ENCODE measurements around the gene IFNAR2.

IFNAR2 gene

DNA sequence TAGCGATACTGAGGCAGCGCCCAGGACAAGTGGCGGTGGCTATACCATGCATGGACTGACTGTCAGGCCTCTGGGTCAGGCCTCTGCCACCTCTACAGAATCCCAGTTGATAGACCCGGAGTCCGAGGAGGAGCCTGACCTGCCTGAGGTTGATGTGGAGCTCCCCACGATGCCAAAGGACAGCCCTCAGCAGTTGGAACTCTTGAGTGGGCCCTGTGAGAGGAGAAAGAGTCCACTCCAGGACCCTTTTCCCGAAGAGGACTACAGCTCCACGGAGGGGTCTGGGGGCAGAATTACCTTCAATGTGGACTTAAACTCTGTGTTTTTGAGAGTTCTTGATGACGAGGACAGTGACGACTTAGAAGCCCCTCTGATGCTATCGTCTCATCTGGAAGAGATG is 33.2 kb downstream of the IFNAR2 start:
- ChIA-PET POLR2A (no interaction called here), CTCF (interaction anchor here (1.2 kb wide), 1 partner anchor 98 kb away, joined by 3 read pairs; no protein-coding TSS in a partner anchor)
- DNase-seq (ENCODE audit: extremely low spot score): no peak
- no peak for TF ChIP-seq FOXM1 (IDR thresholded peaks at IDR 0.05; ENCODE audit: borderline replicate concordance)
- no peak for TF ChIP-seq ZNF384 (IDR thresholded peaks at IDR 0.05)
- no peak for TF ChIP-seq SUZ12 (IDR thresholded peaks at IDR 0.05)
- TF ChIP-seq BHLHE40 (IDR thresholded peaks at IDR 0.05; ENCODE audit: borderline replicate concordance): no peak
- TF ChIP-seq, protein P1, sequence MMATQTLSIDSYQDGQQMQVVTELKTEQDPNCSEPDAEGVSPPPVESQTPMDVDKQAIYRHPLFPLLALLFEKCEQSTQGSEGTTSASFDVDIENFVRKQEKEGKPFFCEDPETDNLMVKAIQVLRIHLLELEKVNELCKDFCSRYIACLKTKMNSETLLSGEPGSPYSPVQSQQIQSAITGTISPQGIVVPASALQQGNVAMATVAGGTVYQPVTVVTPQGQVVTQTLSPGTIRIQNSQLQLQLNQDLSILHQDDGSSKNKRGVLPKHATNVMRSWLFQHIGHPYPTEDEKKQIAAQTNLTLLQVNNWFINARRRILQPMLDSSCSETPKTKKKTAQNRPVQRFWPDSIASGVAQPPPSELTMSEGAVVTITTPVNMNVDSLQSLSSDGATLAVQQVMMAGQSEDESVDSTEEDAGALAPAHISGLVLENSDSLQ (IDR thresholded peaks at IDR 0.05): no peak
- no peak for TF ChIP-seq L3MBTL2 (conservative IDR thresholded peaks at IDR 0.05)
- no peak for TF ChIP-seq HDGF (IDR thresholded peaks at IDR 0.05; ENCODE audit: borderline replicate concordance)
- TF ChIP-seq LEF1 (IDR thresholded peaks at IDR 0.05; ENCODE audit: borderline replicate concordance): no peak
- no peak for TF ChIP-seq ARNT (IDR thresholded peaks at IDR 0.05)
- TF ChIP-seq CTBP1 (IDR thresholded peaks at IDR 0.05; ENCODE audit: borderline replicate concordance): no peak
- no peak for TF ChIP-seq NFRKB (IDR thresholded peaks at IDR 0.05)

DNA sequence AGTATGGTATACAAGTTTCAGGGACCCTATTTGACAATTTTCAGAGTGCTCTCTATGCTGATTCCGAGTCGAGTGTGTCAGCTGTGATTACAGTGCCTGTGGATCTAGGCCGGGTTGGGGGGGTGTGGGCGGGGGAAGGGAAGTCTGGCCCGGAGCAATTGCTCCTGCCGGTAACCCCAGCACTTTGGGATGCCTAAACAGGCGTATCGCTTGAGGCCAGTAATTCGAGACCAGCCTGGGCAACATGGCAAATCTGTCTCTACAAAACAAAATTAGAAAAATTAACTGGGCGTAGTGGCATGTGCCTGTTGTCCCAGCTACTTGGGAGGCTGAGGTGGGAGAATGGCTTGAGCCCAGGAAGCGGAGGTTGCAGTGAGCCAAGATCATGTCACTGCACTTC is 34.8 kb downstream of the IFNAR2 start:
- TF ChIP-seq HDGF (IDR thresholded peaks at IDR 0.05; ENCODE audit: borderline replicate concordance): no peak
- no peak for TF ChIP-seq FOXM1 (IDR thresholded peaks at IDR 0.05; ENCODE audit: borderline replicate concordance)
- no peak for TF ChIP-seq CTBP1 (IDR thresholded peaks at IDR 0.05; ENCODE audit: borderline replicate concordance)
- TF ChIP-seq FOXK2 (IDR thresholded peaks at IDR 0.05): no peak
- no peak for TF ChIP-seq TARDBP (IDR thresholded peaks at IDR 0.05)
- no peak for TF ChIP-seq BHLHE40 (IDR thresholded peaks at IDR 0.05; ENCODE audit: borderline replicate concordance)
- no peak for TF ChIP-seq SP1 (IDR thresholded peaks at IDR 0.05)
- no peak for TF ChIP-seq NFRKB (IDR thresholded peaks at IDR 0.05)
- no peak for TF ChIP-seq ELF4 (IDR thresholded peaks at IDR 0.05)
- no peak for TF ChIP-seq L3MBTL2 (conservative IDR thresholded peaks at IDR 0.05)
- no peak for TF ChIP-seq FOXA1 (IDR thresholded peaks at IDR 0.05)
- TF ChIP-seq, protein P1 (IDR thresholded peaks at IDR 0.05): no peak
- no peak for TF ChIP-seq SUZ12 (IDR thresholded peaks at IDR 0.05)
- no peak for TF ChIP-seq ARNT (IDR thresholded peaks at IDR 0.05)
- no peak for TF ChIP-seq ZNF384 (IDR thresholded peaks at IDR 0.05)
- CTCF ChIA-PET: no interaction called here
- DNase-seq (ENCODE audit: extremely low spot score): no peak
- POLR2A ChIA-PET: no interaction called here

- CTCF ChIA-PET: no interaction called here
- POLR2A ChIA-PET: interaction anchor here (0.8 to 1.3 kb wide), 3 partner anchors 23 to 96 kb away, joined by 3 to 4 read pairs (median 3); no protein-coding TSS in a partner anchor
- TF ChIP-seq LEF1 (IDR thresholded peaks at IDR 0.05; ENCODE audit: borderline replicate concordance): no peak
- DNase-seq (ENCODE audit: extremely low spot score): peak; percentile 28
Measured at GRCh38 chr21:33265664-33266049, 35.9 kb downstream of the IFNAR2 start.

DNA sequence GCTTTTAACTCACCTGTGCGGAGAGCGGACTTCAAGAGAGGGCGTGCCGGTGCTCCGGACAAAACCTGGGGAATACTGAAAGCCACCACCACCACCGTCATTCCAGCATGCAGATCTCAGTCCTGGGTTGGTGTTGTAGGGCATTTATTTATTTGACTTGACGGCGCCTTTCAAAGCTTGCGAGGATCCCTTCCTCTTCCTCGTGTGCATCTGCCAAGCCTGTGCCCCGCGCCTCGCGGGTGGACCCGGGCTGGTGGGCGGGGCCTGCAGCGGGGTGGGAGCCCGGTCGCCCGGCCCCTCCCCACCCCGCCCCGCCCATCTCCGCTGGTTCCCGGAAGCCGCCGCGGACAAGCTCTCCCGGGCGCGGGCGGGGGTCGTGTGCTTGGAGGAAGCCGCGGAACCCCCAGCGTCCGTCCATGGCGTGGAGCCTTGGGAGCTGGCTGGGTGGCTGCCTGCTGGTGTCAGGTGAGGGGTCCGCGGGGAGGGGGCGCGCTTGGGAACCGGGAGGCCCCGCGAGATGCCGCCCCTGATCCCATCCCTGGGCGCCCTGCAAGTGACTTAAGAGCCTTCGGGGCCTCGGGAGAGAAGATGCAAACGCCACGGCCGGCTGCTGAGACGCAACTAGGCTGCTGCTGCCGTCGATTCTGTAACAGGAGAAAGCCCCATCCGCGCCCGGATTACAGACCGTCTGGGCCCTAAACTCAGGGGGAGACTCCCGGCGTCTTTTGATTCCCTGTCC is 36.5 kb downstream of the IFNAR2 start, which contains the start of gene IL10RB:
IL10RB (plus strand) TSS at position 318 of the 739 bp plus-strand sequence; CDS start at position 417, 99 bp downstream.
- CTCF ChIA-PET: no interaction called here
- POLR2A ChIA-PET: interaction anchor here (0.6 to 1.3 kb wide), 4 partner anchors 23 to 95 kb away, joined by 3 to 4 read pairs (median 3); partner anchors contain the start of gene IFNAR1
- TF ChIP-seq CTBP1 (IDR thresholded peaks at IDR 0.05; ENCODE audit: borderline replicate concordance): no peak
- TF ChIP-seq, protein P1 (IDR thresholded peaks at IDR 0.05): no peak
- TF ChIP-seq FOXM1 (IDR thresholded peaks at IDR 0.05; ENCODE audit: borderline replicate concordance): no peak
- TF ChIP-seq ELF4 (IDR thresholded peaks at IDR 0.05): no peak
- no peak for TF ChIP-seq BHLHE40 (IDR thresholded peaks at IDR 0.05; ENCODE audit: borderline replicate concordance)
- no peak; the same call in 1 of the 2 replicates for TF ChIP-seq L3MBTL2 (conservative IDR thresholded peaks at IDR 0.05)
- no peak for TF ChIP-seq LEF1 (IDR thresholded peaks at IDR 0.05; ENCODE audit: borderline replicate concordance)
- TF ChIP-seq ZNF384 (IDR thresholded peaks at IDR 0.05): no peak
- no peak for TF ChIP-seq SUZ12 (IDR thresholded peaks at IDR 0.05)
- peak; percentile 91 for DNase-seq (ENCODE audit: extremely low spot score)

DNA sequence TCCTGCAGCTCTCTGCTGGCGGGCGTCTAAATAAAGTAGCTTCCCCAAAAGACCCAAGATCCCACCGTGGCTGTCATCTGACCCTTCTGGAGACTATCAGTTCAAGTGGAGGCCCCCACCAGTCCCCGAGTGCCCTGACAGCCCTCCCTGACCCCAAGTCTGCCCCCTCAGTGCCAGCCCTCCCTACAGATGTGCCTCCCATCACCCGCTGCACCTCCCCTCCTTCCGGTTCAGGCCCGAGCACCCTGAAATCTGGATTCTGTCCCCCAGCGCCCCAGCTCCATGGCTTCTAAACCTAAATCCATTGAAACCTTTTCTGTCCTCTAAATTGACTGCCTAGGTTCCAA is 37.0 kb downstream of the IFNAR2 start:
- DNase-seq (ENCODE audit: extremely low spot score): no peak
- TF ChIP-seq FOXM1 (IDR thresholded peaks at IDR 0.05; ENCODE audit: borderline replicate concordance): no peak
- no peak for TF ChIP-seq FOXK2 (IDR thresholded peaks at IDR 0.05)
- TF ChIP-seq, protein P1 (IDR thresholded peaks at IDR 0.05): no peak
- TF ChIP-seq CTBP1 (IDR thresholded peaks at IDR 0.05; ENCODE audit: borderline replicate concordance): no peak
- no peak for TF ChIP-seq LEF1 (IDR thresholded peaks at IDR 0.05; ENCODE audit: borderline replicate concordance)
- TF ChIP-seq HDGF (IDR thresholded peaks at IDR 0.05; ENCODE audit: borderline replicate concordance): no peak
- TF ChIP-seq FOXA1 (IDR thresholded peaks at IDR 0.05): no peak
- no peak for TF ChIP-seq ELF4 (IDR thresholded peaks at IDR 0.05)
- no peak for TF ChIP-seq NFRKB (IDR thresholded peaks at IDR 0.05)
- TF ChIP-seq SUZ12 (IDR thresholded peaks at IDR 0.05): no peak
- no peak for TF ChIP-seq L3MBTL2 (conservative IDR thresholded peaks at IDR 0.05)
- no peak for TF ChIP-seq TARDBP (IDR thresholded peaks at IDR 0.05)
- no peak for TF ChIP-seq SP1 (IDR thresholded peaks at IDR 0.05)
- no peak for TF ChIP-seq ZNF384 (IDR thresholded peaks at IDR 0.05)
- TF ChIP-seq ARNT (IDR thresholded peaks at IDR 0.05): no peak
- CTCF ChIA-PET: no interaction called here
- POLR2A ChIA-PET: interaction anchor here (0.6 to 1.3 kb wide), 2 partner anchors 22 to 58 kb away, joined by 3 read pairs; partner anchors contain the start of gene IFNAR1
